Heart right ventricle (tissue), 16 donors: ENCODE results near the gene SLC17A9. TPM values are rescaled to one million over a fixed set of nuclear protein-coding genes. Genes with fewer than 3 reads are reported as not detected.
A peak's percentile ranks its signal among the peaks of the same experiment; 100 is the strongest.

Experiments used
- ATAC-seq, 8 donors: fragments of 200-7000 bp; cut with Tn5 transposase; one replicate each; pipeline ENCODE4 v1.9.1; 2020; ENCODE audit warnings: mild to moderate bottlenecking in 8 of 8, moderate library complexity in 8 of 8, moderate number of reproducible peaks in 1 of 8
- DNase-seq, 2 donors: peaks; one replicate each; pipeline ENCODE4 v3.0.0-alpha.2; 2020
- H3K27ac ChIP-seq, 10 donors: fragments of 200-600 bp; sonication (generic) in 2 of 10; one replicate each; pipeline versions ENCODE4 v1.5.0 to v1.8.0; 2020 to 2022; ENCODE audit warnings: mild to moderate bottlenecking in 3 of 10
- H3K27me3 ChIP-seq, 7 donors: fragments of 200-600 bp; one replicate each; pipeline ENCODE4 v1.8.0; 2021 to 2022; ENCODE audit warnings: mild to moderate bottlenecking in 2 of 7
- H3K36me3 ChIP-seq, 9 donors: fragments of 200-600 bp; sonication (generic) in 1 of 9; one replicate each; pipeline versions ENCODE4 v1.5.0 to v1.8.0; 2020 to 2022; ENCODE audit warnings: mild to moderate bottlenecking in 2 of 9
- H3K4me1 ChIP-seq, 9 donors: fragments of 200-600 bp; sonication (generic) in 1 of 9; one replicate each; pipeline versions ENCODE4 v1.5.0 to v1.8.0; 2020 to 2022; ENCODE audit warnings: mild to moderate bottlenecking in 4 of 9
- H3K4me3 ChIP-seq, 10 donors: fragments of 200-600 bp; sonication (generic) in 2 of 10; one replicate each; pipeline versions ENCODE4 v1.5.0 to v1.8.0; 2020 to 2022; ENCODE audit warnings: mild to moderate bottlenecking in 7 of 10, moderate library complexity in 2 of 10
- H3K9me3 ChIP-seq, 11 donors: fragments of 200-600 bp in 10 of 11; sonication (generic) in 2 of 11; one replicate each; pipeline versions ENCODE4 v1.5.0 to v1.8.0; 2013 to 2022; ENCODE audit warnings: mild to moderate bottlenecking in 2 of 11, control low read depth in 1 of 11, moderate library complexity in 1 of 11
- CTCF ChIP-seq, 9 donors: fragments of 200-600 bp; sonication (generic) in 2 of 9; IDR thresholded peaks; one replicate each; pipeline versions ENCODE4 v1.5.0 to v1.8.0; 2021 to 2022; ENCODE audit warnings: antibody characterized with exemption in 9 of 9, mild to moderate bottlenecking in 5 of 9, moderate library complexity in 1 of 9
- WGBS, 2 donors: extraction: QIAGEN DNeasy Blood & Tissue Kit; methylation state at CpG; one replicate each; pipeline ENCODE4 v1.1.7; 2013; ENCODE audit warnings: inconsistent platforms in 1 of 2; 5-methylcytosine and 5-hydroxymethylcytosine counted together
- intact Hi-C, 10 donors: fragments of 100-400 bp; cut with DNase I; formaldehyde crosslinking; loops; one replicate each; pipeline versions ENCODE4 v1.11.1 to v1.14.2; 2022
- polyA plus RNA-seq, 2 donors: library from polyadenylated mRNA; stranded (reverse); fragments of 200-250 nt; gene quantifications; one replicate each; pipeline ENCODE4 v1.2.3, GENCODE V29; 2013
- total RNA-seq, 10 donors: library from RNA; stranded (reverse); fragmentation: NEBNext Ultra II Directional in 3 of 10; extraction: Animal tissue kit (Norgen Biotek cat#: 25700) in 3 of 10; gene quantifications; one replicate each; pipeline versions ENCODE4 v1.2.1 to v1.2.4, GENCODE V29; 2021 to 2023
- donor health status: Arrhythmogenic right ventricular cardiomyopathy.
- donor health status: ischemic (EF 13 %, LVEDD 7.1; RV severe dilation, severe dysfunction).
- donor health status: healthy with polysubstance abuse.
- donor health status: DM: no; HTN: yes; CAD: no.
- donor health status: DM: no; HTN: no; CAD: no.
- donor health status: ischemic (EF 25% LVEDD 6.9; RV normal size, moderate dysfunction).
- donor health status: ischemic (EF 25% LVEDD 5.7; RV mildly dilated, moderate dysfunction).
- donor health status: healthy.
- donor health status: DM: yes; HTN: yes; CAD: no.
- donor health status: Ischemic cardiomyopathy.
- donor health status: ischemic (EF 35%, LVEDD 5.7; RV mildly dilated, moderate dysfunction).
- donor health status: nonischemic (EF 11% LVEDD 7.7; RV severe dilation, severe dysfunction).
- donor health status: DM: yes; HTN: yes; CAD: no.
- donor health status: PGD.
- donor health status: ischemic (EF 29% LVEDD 5.4; RV normal size, mild dysfunction).
- donor health status: nonischemic (EF 23%, LVEDD 6.1; RV moderate dilation, normal function).

The SLC17A9 gene
- total and polyA plus RNA-seq, 12 donors, result 0.19 to 8.3 (median 1.0) TPM

GRCh38 chr20:62995898-62996595 lies 43.5 kb downstream of the SLC17A9 start:
- ATAC-seq, result peak in 1 of 8 donors; percentile 42

GRCh38 chr20:62996596-62996982 lies 44.1 kb downstream of the SLC17A9 start:
- H3K4me3 ChIP-seq, result no peak overlapping the region
- no peaks in the 10 kb centered on the region for H3K36me3 ChIP-seq
- no peaks in the 10 kb centered on the region for H3K9me3 ChIP-seq
- peak in 1 of 2 donors; percentile 0 for DNase-seq
- intact Hi-C loops, result no loop called here
- H3K27ac ChIP-seq, result no peak overlapping the region
- no peaks in the 10 kb centered on the region for H3K4me1 ChIP-seq
- H3K27me3 ChIP-seq, result peaks cover 6 to 91% (median 78%) of the 10 kb centered on the region in 7 donors
- no peak for TF ChIP-seq CTCF (IDR thresholded peaks at IDR 0.05)
- WGBS, 2 donors, result 88% methylated on average over 14 of the region's 14 CpGs
- no peak for ATAC-seq

More at GRCh38 chr20:62995898-62996595, 43.5 kb downstream of the SLC17A9 start:
- no peak overlapping the region for H3K27ac ChIP-seq
- peak in 1 of 2 donors; percentile 6 for DNase-seq
- no peaks in the 10 kb centered on the region for H3K9me3 ChIP-seq
- H3K36me3 ChIP-seq, result no peaks in the 10 kb centered on the region
- no peak overlapping the region for H3K4me3 ChIP-seq
- TF ChIP-seq CTCF (IDR thresholded peaks at IDR 0.05), result no peak
- peaks cover 6 to 91% (median 78%) of the 10 kb centered on the region in 7 donors for H3K27me3 ChIP-seq
- H3K4me1 ChIP-seq, result no peaks in the 10 kb centered on the region
- 80 to 82% methylated on average over 25 of the region's 25 CpGs for WGBS, 2 donors
- intact Hi-C loops, result no loop called here

- H3K4me1 ChIP-seq, result no peaks in the 10 kb centered on the region
- H3K9me3 ChIP-seq, result no peaks in the 10 kb centered on the region
- H3K4me3 ChIP-seq, result no peak overlapping the region
- no peaks in the 10 kb centered on the region for H3K36me3 ChIP-seq
- H3K27ac ChIP-seq, result no peak overlapping the region
- peaks cover 6 to 92% (median 79%) of the 10 kb centered on the region in 7 donors for H3K27me3 ChIP-seq
- intact Hi-C loops, result no loop called here
- no peak for TF ChIP-seq CTCF (IDR thresholded peaks at IDR 0.05)
- DNase-seq (peak in 1 of 2 donors; percentile 12), ATAC-seq (no peak)
- WGBS, 2 donors, result 25 to 27% methylated on average over 20 of the region's 20 CpGs
Measured at GRCh38 chr20:62997417-62998035, 45.0 kb downstream of the SLC17A9 start.

GRCh38 chr20:62998449-62998848 lies 45.9 kb downstream of the SLC17A9 start:
- WGBS, 2 donors, result 76 to 82% methylated on average over 5 of the region's 5 CpGs

More at GRCh38 chr20:62998449-62998848, 45.9 kb downstream of the SLC17A9 start:
- TF ChIP-seq CTCF (IDR thresholded peaks at IDR 0.05), result no peak
- Histone ChIP-seq H3K4me3 (no peak overlapping the region), H3K9me3 (no peaks in the 10 kb centered on the region), H3K27ac (no peak overlapping the region), H3K4me1 (no peaks in the 10 kb centered on the region), H3K36me3 (no peaks in the 10 kb centered on the region), H3K27me3 (peaks cover 14 to 95% (median 81%) of the 10 kb centered on the region in 7 donors)
- intact Hi-C loops, result no loop called here
- no peak for DNase-seq
- no peak for ATAC-seq
